ENCODE results near the gene PROB1. TPM values are rescaled to one million over a fixed set of nuclear protein-coding genes. Genes with fewer than 3 reads are reported as not detected.
"Not testable (repeated sequence)": the region's sequence is repeated elsewhere in the genome, so short reads cannot be mapped to it uniquely, and the experiment has no call there.

Gene PROB1
- total and polyA plus RNA-seq, 9 of the 15 experiments (the other 6 are each of a cell fraction or from before 2014, with no cell fraction given) = 0.01 to 1.8 (median 0.47) TPM

DNA sequence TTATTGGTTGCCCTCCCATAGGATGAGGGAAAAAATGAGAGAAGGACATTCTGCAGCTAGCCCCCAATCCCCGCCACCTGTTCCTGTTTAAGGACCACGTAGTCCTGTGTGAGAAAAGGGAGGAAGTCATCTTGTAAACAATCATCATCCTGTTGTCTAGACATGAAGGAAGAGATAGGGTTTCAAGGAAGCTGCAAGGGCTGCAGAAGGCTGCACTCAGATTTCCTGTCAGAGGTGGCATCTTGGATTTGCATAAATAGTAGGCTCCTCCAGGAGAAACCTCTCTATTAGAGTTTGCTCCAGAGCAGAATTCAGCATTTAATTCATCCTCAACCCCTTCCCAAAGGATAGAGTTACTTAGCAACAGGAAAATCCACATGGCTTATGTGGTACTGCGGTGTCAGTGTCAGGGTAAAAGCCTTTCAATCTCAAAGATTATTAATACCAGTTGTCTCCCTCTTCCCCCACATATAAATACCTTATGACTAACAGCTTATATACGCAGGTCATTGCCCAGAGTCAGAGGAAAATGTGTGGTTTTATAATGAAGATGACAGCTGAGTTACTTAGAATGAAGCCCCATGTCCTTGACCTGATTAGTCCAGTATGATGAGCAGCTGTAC lies 49.0 kb upstream of the PROB1 start:
- WGBS (ENCODE audit: insufficient coverage, low coverage, missing lambda C conversion rate) = 47% methylated on average over 4 of the region's 4 CpGs
- Histone ChIP-seq H3K27ac (ENCODE audit: extremely low read depth, low read depth, low read length) (no peak overlapping the region), H3K36me3 (ENCODE audit: control insufficient read depth, insufficient read depth, low read length) (no peaks in the 10 kb centered on the region), H3K79me2 (ENCODE audit: control insufficient read depth, insufficient read depth, low read length) (no peaks in the 10 kb centered on the region), H3K27me3 (ENCODE audit: control insufficient read depth in 2 of 2, insufficient read depth in 2 of 2, low read length in 2 of 2) (no peaks in the 10 kb centered on the region), H3K9me1 (ENCODE audit: control insufficient read depth, insufficient read depth, low read length) (no peaks in the 10 kb centered on the region), H3K9ac (ENCODE audit: insufficient read depth in 1 of 2, low read depth in 2 of 2, low read length in 2 of 2) (no peak overlapping the region), H3K4me2 (ENCODE audit: insufficient read depth, low read length) (no peak overlapping the region), H2AFZ (ENCODE audit: low read depth, low read length) (no peak overlapping the region), H3K4me3 (no peak overlapping the region), H3K4me1 (replicated peaks in 1 of 2; ENCODE audit: control insufficient read depth in 2 of 2, insufficient read depth in 2 of 2, low read length in 2 of 2) (peaks cover 8 to 15% of the 10 kb centered on the region in 2 experiments; a peak in 4 of 5 replicates), H4K20me1 (replicated peaks; ENCODE audit: control insufficient read depth, insufficient read depth, low read length) (no peaks in the 10 kb centered on the region), H3K9me3 (replicated peaks; ENCODE audit: control insufficient read depth, insufficient read depth, low read depth, low read length) (no peaks in the 10 kb centered on the region)
- FAIRE-seq = no peak
- DNase-seq (ENCODE audit: extremely low read depth in 1 of 4, low spot score in 3 of 4) = no peak
- no peak for TF ChIP-seq ESRRB (CRISPR knock-in tag; IDR thresholded peaks at IDR 0.05; ENCODE audit: borderline replicate concordance)
- ChIA-PET CTCF (ENCODE audit: low intra/inter-chr PET ratio) (no interaction called here), POLR2A (interaction anchor here (0.6 to 1.3 kb wide), 5 partner anchors 8 to 117 kb away, joined by 3 read pairs; partner anchors contain the start of gene UBE2D2)
- no peak for ATAC-seq
- in situ Hi-C loops (cut with MboI) (no loop called here), intact Hi-C loops (cut with micrococcal nuclease) (no loop called here)
- BruUV-seq (replicated peaks) = no TSS peak

- H3K4me2 ChIP-seq (ENCODE audit: insufficient read depth, low read length); H3K9me3 ChIP-seq (replicated peaks; ENCODE audit: control insufficient read depth, insufficient read depth, low read depth, low read length); DNase-seq (ENCODE audit: extremely low read depth in 1 of 4, low spot score in 3 of 4); intact Hi-C loops (cut with micrococcal nuclease); CTCF ChIA-PET (ENCODE audit: low intra/inter-chr PET ratio); H2AFZ ChIP-seq (ENCODE audit: low read depth, low read length); H3K9ac ChIP-seq (ENCODE audit: insufficient read depth in 1 of 2, low read depth in 2 of 2, low read length in 2 of 2); FAIRE-seq; H3K27me3 ChIP-seq (ENCODE audit: control insufficient read depth in 2 of 2, insufficient read depth in 2 of 2, low read length in 2 of 2); in situ Hi-C loops (cut with MboI); H3K9me1 ChIP-seq (ENCODE audit: control insufficient read depth, insufficient read depth, low read length); H3K79me2 ChIP-seq (ENCODE audit: control insufficient read depth, insufficient read depth, low read length); POLR2A ChIA-PET; H3K4me3 ChIP-seq; H3K36me3 ChIP-seq (ENCODE audit: control insufficient read depth, insufficient read depth, low read length); H3K27ac ChIP-seq (ENCODE audit: extremely low read depth, low read depth, low read length); BruUV-seq (replicated peaks); ATAC-seq; H4K20me1 ChIP-seq (replicated peaks; ENCODE audit: control insufficient read depth, insufficient read depth, low read length): not testable (repeated sequence)
- peaks cover 11 to 17% of the 10 kb centered on the region in 2 experiments for H3K4me1 ChIP-seq (replicated peaks in 1 of 2; ENCODE audit: control insufficient read depth in 2 of 2, insufficient read depth in 2 of 2, low read length in 2 of 2)
- WGBS (ENCODE audit: insufficient coverage, low coverage, missing lambda C conversion rate) = 91% methylated on average over 16 of the region's 17 CpGs
Observed at GRCh38 chr5:139440416-139440815, 45.5 kb upstream of the PROB1 start.
